Endothelial cell of umbilical vein (primary cell): Measurements from ENCODE around the gene TGFA.

Experiments used
- POLR2A ChIP-seq: IDR thresholded peaks from 2 replicates; pipeline ENCODE4 v1.6.1; 2012; ENCODE audit warnings: low read depth, mild to moderate bottlenecking, control low read depth, low read length
- POLR2AphosphoS5 ChIP-seq: IDR thresholded peaks from 2 replicates; pipeline ENCODE4 v1.6.1; 2012; ENCODE audit warnings: low read depth, mild to moderate bottlenecking, control low read depth, low read length, moderate library complexity; ENCODE audit not compliant: insufficient read depth
- TF ChIP-seq, protein P1 (sequence below), 2 donors: IDR thresholded peaks; 1 replicate in 1 of 2; 2 replicates in 1 of 2; pipeline ENCODE4 v1.5.1; 2011; ENCODE audit warnings: low read length in 2 of 2, mild to moderate bottlenecking in 2 of 2, moderate library complexity in 2 of 2, control low read depth in 1 of 2, inconsistent platforms in 1 of 2, low read depth in 1 of 2; ENCODE audit not compliant: insufficient read depth in 1 of 2; ENCODE audit errors: extremely low read depth in 1 of 2
- TF ChIP-seq, protein P2 (sequence below): IDR thresholded peaks from 2 replicates; pipeline ENCODE4 v1.6.1; 2011; ENCODE audit not compliant: insufficient read depth, insufficient read length

DNA sequence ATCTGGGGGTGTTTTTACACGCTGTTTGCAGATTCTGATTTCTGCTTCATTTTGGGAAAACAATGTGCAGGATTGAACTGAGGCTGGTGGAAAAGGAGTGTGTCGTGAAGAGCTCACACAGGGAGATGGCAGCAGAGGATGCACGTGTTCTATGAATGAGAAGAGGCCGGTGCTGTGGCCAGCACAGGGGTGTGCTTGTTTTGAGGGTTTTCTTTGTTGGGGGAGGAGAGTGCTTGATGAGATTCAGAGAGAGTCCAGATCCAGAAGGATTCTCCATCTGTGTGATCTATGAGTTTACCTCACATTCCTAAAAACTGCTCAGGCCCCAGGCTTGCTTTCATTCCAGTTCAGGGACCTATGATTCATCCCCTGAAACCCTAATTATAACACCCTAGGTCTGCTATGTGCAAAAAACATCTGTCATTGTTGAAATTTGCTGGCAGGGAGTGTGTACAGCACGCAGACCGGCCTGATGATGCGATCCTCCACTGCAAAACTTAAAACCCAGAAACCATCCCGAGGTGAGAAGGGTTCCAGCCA lies 12.1 kb downstream of the TGFA start:
- TF ChIP-seq POLR2A = no peak
- TF ChIP-seq, protein P1, sequence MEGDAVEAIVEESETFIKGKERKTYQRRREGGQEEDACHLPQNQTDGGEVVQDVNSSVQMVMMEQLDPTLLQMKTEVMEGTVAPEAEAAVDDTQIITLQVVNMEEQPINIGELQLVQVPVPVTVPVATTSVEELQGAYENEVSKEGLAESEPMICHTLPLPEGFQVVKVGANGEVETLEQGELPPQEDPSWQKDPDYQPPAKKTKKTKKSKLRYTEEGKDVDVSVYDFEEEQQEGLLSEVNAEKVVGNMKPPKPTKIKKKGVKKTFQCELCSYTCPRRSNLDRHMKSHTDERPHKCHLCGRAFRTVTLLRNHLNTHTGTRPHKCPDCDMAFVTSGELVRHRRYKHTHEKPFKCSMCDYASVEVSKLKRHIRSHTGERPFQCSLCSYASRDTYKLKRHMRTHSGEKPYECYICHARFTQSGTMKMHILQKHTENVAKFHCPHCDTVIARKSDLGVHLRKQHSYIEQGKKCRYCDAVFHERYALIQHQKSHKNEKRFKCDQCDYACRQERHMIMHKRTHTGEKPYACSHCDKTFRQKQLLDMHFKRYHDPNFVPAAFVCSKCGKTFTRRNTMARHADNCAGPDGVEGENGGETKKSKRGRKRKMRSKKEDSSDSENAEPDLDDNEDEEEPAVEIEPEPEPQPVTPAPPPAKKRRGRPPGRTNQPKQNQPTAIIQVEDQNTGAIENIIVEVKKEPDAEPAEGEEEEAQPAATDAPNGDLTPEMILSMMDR (IDR thresholded peaks at IDR 0.05; ENCODE audit: extremely low read depth in 1 of 2, insufficient read depth in 1 of 2, low read depth in 1 of 2, low read length in 2 of 2) = no peak
- TF ChIP-seq, protein P2, sequence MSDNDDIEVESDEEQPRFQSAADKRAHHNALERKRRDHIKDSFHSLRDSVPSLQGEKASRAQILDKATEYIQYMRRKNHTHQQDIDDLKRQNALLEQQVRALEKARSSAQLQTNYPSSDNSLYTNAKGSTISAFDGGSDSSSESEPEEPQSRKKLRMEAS = no peak
- TF ChIP-seq POLR2AphosphoS5 = no peak
